Tibial nerve (tissue), 4 donors: Measurements from ENCODE around the gene GPR155.

Experiments used
- CTCF ChIP-seq, 5 experiments: fragments of 200-600 bp in 3 of 5; fragments of 450-650 bp in 2 of 5; sonication (generic) in 3 of 5; IDR thresholded peaks; one replicate each; pipeline ENCODE4 v1.5.1; 2016 to 2019; ENCODE audit warnings: antibody characterized with exemption in 5 of 5, mild to moderate bottlenecking in 3 of 5, moderate library complexity in 2 of 5
- EP300 ChIP-seq, 2 donors: sonication (generic); formaldehyde crosslinking; IDR thresholded peaks; one replicate each; pipeline ENCODE4 v1.6.1; 2017; ENCODE audit warnings: antibody characterized with exemption in 2 of 2, mild to moderate bottlenecking in 1 of 2
- POLR2A ChIP-seq, 2 donors: fragments of 450-650 bp; IDR thresholded peaks; one replicate each; pipeline ENCODE4 v1.6.1; 2017; ENCODE audit warnings: antibody characterized with exemption in 2 of 2, mild to moderate bottlenecking in 2 of 2, moderate library complexity in 2 of 2

GRCh38 chr2:174436351-174436750 is 50.5 kb downstream of the GPR155 start:
- TF ChIP-seq CTCF (IDR thresholded peaks at IDR 0.05) (no peak), POLR2A (IDR thresholded peaks at IDR 0.05) (no peak), EP300 (IDR thresholded peaks at IDR 0.05) (no peak)
